ENCODE measurements around the gene MYOT. TPM values are rescaled to one million over a fixed set of nuclear protein-coding genes. Genes with fewer than 3 reads are reported as not detected.

Gene MYOT
- total and polyA plus RNA-seq, 7 donors, result 3.2 to 40.0 (median 20.7) TPM

GRCh38 chr5:137896560-137896959 lies 28.9 kb downstream of the MYOT start:
- H3K4me3 ChIP-seq, result no peak overlapping the region
- 81 to 88% methylated on average over 3 of the region's 3 CpGs for WGBS, 2 donors
- no peak for DNase-seq
- H3K4me1 ChIP-seq, result no peaks in the 10 kb centered on the region
- H3K27ac ChIP-seq, result no peak overlapping the region
- intact Hi-C loops (cut with DNase I), result no loop called here
- no peaks in the 10 kb centered on the region for H3K36me3 ChIP-seq
- H3K9me3 ChIP-seq, result no peaks in the 10 kb centered on the region
- no peaks in the 10 kb centered on the region for H3K27me3 ChIP-seq
- TF ChIP-seq EP300 (IDR thresholded peaks at IDR 0.05), result no peak
- no peak for TF ChIP-seq POLR2AphosphoS5 (IDR thresholded peaks at IDR 0.05)
- no peak for TF ChIP-seq POLR2A (IDR thresholded peaks at IDR 0.05)
- no peak for TF ChIP-seq CTCF (IDR thresholded peaks at IDR 0.05)

GRCh38 chr5:137899493-137899892 lies 31.8 kb downstream of the MYOT start:
- Histone ChIP-seq H3K4me1 (no peaks in the 10 kb centered on the region), H3K4me3 (no peak overlapping the region), H3K9me3 (no peaks in the 10 kb centered on the region), H3K27ac (no peak overlapping the region), H3K27me3 (no peaks in the 10 kb centered on the region), H3K36me3 (no peaks in the 10 kb centered on the region)
- no peak for DNase-seq
- WGBS, 2 donors, result 92% methylated on average over 3 of the region's 3 CpGs
- TF ChIP-seq POLR2AphosphoS5 (IDR thresholded peaks at IDR 0.05), result no peak
- TF ChIP-seq EP300 (IDR thresholded peaks at IDR 0.05), result no peak
- TF ChIP-seq POLR2A (IDR thresholded peaks at IDR 0.05), result no peak
- TF ChIP-seq CTCF (IDR thresholded peaks at IDR 0.05), result no peak
- intact Hi-C loops (cut with DNase I), result no loop called here

- DNase-seq, result no peak
- TF ChIP-seq CTCF (IDR thresholded peaks at IDR 0.05) (no peak), POLR2AphosphoS5 (IDR thresholded peaks at IDR 0.05) (no peak), EP300 (IDR thresholded peaks at IDR 0.05) (no peak), POLR2A (IDR thresholded peaks at IDR 0.05) (no peak)
- Histone ChIP-seq H3K27me3 (no peaks in the 10 kb centered on the region), H3K4me1 (no peaks in the 10 kb centered on the region), H3K9me3 (no peaks in the 10 kb centered on the region), H3K27ac (no peak overlapping the region), H3K36me3 (no peaks in the 10 kb centered on the region), H3K4me3 (no peak overlapping the region)
- intact Hi-C loops (cut with DNase I), result no loop called here
- 83 to 88% methylated on average over 5 of the region's 5 CpGs for WGBS, 2 donors
Observed at GRCh38 chr5:137901011-137901817, 33.6 kb downstream of the MYOT start.

- WGBS, 2 donors, result 95 to 98% methylated on average over 1 of the region's 1 CpG
Observed at GRCh38 chr5:137902408-137903133, 34.9 kb downstream of the MYOT start.

More at GRCh38 chr5:137902408-137903133, 34.9 kb downstream of the MYOT start:
- TF ChIP-seq EP300 (IDR thresholded peaks at IDR 0.05) (no peak), POLR2A (IDR thresholded peaks at IDR 0.05) (no peak), POLR2AphosphoS5 (IDR thresholded peaks at IDR 0.05) (no peak), CTCF (IDR thresholded peaks at IDR 0.05) (no peak)
- Histone ChIP-seq H3K4me3 (no peak overlapping the region), H3K9me3 (no peaks in the 10 kb centered on the region), H3K36me3 (no peaks in the 10 kb centered on the region), H3K27ac (no peak overlapping the region), H3K4me1 (no peaks in the 10 kb centered on the region), H3K27me3 (no peaks in the 10 kb centered on the region)
- no peak for DNase-seq
- intact Hi-C loops (cut with DNase I), result no loop called here
